ENCODE data around the gene SNAP47. TPM values are rescaled to one million over a fixed set of nuclear protein-coding genes. Genes with fewer than 3 reads are reported as not detected.

Gene SNAP47
- total RNA-seq, 2 experiments from 2014 or later: 25.3 to 25.5 TPM

DNA sequence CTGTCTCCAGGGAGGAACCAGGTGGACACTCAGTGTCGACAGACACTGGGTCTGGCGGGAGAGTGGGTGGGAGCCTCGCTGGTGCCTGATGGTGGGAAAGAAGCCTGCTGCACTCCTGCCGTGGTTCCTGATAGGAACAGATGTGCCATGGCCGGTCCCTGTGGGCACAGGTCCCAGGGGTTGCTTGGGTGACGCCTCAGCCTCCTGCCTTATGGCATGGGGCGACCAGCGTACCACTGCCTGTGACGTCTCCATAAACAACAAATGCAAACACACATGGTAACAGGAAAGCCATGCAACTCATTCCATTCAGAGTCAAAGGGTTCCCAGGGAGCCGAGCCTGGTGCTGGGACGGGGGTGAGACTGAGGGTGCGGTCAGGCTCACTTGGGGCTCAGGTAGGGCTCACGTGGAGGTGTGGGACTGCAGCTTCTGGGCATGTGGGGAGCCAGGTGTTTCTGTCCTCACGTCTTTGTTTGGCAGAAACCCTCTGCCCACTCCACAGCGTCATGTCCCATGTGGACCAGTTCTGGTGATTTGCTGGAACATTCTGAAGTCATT is 34.8 kb downstream of the SNAP47 start:
- ChIA-PET POLR2A (no interaction called here), CTCF (no interaction called here)
- peaks cover 15% of the 10 kb centered on the region for H3K36me3 Mint-ChIP-seq (ENCODE audit: low read depth)
- H3K9me3 Mint-ChIP-seq: no peaks in the 10 kb centered on the region
- H3K27me3 Mint-ChIP-seq: no peaks in the 10 kb centered on the region
- intact Hi-C loops (cut with micrococcal nuclease): loop anchor here (10.0 kb wide), 1 partner anchor 175 kb away; the partner anchor contains the start of gene WNT9A
- H3K4me1 Mint-ChIP-seq (ENCODE audit: low read depth): peaks cover 58% of the 10 kb centered on the region
- DNase-seq: no peak
- no peak overlapping the region for H3K27ac Mint-ChIP-seq
- ATAC-seq: no peak
- TF ChIP-seq, protein P1, sequence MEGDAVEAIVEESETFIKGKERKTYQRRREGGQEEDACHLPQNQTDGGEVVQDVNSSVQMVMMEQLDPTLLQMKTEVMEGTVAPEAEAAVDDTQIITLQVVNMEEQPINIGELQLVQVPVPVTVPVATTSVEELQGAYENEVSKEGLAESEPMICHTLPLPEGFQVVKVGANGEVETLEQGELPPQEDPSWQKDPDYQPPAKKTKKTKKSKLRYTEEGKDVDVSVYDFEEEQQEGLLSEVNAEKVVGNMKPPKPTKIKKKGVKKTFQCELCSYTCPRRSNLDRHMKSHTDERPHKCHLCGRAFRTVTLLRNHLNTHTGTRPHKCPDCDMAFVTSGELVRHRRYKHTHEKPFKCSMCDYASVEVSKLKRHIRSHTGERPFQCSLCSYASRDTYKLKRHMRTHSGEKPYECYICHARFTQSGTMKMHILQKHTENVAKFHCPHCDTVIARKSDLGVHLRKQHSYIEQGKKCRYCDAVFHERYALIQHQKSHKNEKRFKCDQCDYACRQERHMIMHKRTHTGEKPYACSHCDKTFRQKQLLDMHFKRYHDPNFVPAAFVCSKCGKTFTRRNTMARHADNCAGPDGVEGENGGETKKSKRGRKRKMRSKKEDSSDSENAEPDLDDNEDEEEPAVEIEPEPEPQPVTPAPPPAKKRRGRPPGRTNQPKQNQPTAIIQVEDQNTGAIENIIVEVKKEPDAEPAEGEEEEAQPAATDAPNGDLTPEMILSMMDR (IDR thresholded peaks at IDR 0.05): no peak
- H3K4me3 Mint-ChIP-seq: no peak overlapping the region

DNA sequence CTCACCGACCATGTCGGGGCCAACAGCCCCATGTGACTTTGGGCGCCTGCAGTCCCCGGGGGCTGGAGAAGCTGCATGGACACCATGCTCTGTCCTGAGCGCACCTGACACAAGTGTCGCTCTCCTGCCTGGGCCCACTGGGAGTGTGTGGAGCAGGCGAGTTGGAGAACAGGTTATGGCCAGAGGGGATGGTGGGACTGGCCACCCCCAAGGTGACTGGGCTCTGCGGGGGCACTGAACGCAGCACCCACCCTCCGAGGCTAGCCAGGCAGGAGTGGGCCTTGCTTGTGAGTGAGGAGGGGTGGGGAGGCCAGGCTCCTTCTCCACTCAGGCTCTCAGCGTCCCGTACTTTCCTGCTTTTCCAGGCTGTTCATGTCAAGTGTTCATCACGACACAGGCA is 35.6 kb downstream of the SNAP47 start:
- Mint-ChIP-seq H3K27me3 (no peaks in the 10 kb centered on the region), H3K27ac (no peak overlapping the region), H3K4me1 (ENCODE audit: low read depth) (peaks cover 50% of the 10 kb centered on the region), H3K36me3 (ENCODE audit: low read depth) (peaks cover 15% of the 10 kb centered on the region), H3K9me3 (no peaks in the 10 kb centered on the region), H3K4me3 (no peak overlapping the region)
- intact Hi-C loops (cut with micrococcal nuclease): no loop called here
- TF ChIP-seq, protein P1 (IDR thresholded peaks at IDR 0.05): no peak
- DNase-seq (no peak), ATAC-seq (no peak)
- ChIA-PET CTCF (no interaction called here), POLR2A (no interaction called here)

DNA sequence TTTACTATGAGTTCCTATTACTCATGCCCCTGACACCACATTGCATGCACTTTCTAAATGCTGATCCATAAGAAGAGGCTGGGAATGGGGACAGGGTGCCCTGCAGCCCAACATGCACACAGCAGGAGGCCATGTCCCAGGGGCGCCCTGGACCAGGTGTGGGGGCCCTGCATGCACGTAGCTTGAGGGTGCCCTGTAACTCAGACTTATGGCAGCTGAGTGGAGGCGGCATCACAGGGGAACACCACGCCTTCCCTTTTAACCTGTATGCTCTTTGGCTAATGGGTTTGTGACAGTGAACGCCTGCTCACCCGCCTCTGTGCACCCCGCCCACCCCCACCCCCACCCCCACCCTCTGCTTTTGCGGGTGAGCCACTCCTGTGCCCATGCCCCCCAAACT is 36.1 kb downstream of the SNAP47 start:
- intact Hi-C loops (cut with micrococcal nuclease): no loop called here
- DNase-seq: no peak
- no peak for ATAC-seq
- TF ChIP-seq, protein P1 (IDR thresholded peaks at IDR 0.05): no peak
- ChIA-PET CTCF (no interaction called here), POLR2A (no interaction called here)
- Mint-ChIP-seq H3K27ac (no peak overlapping the region), H3K4me1 (ENCODE audit: low read depth) (peaks cover 44% of the 10 kb centered on the region), H3K9me3 (no peaks in the 10 kb centered on the region), H3K36me3 (ENCODE audit: low read depth) (peaks cover 12% of the 10 kb centered on the region), H3K4me3 (no peak overlapping the region), H3K27me3 (no peaks in the 10 kb centered on the region)

DNA sequence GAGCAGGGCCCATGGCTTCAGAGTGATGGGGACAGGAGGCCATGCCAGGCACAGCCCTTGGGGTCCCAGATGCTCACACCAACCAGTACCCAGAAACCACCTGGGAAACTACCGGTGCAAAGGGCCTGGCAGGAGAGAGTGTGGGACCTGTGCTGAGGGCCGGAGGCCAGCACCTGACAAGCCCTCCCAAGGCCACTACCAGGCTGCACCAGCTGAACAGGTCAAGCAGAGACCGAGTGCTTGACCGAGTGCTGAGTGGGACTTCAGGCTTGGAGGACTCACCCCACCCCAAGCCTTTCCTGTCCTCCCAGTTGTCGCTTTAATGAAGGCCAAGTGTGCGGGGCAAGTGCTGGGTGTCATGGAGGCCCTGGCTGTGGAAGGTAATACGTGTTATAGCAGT is 36.5 kb downstream of the SNAP47 start:
- H3K27me3 Mint-ChIP-seq: no peaks in the 10 kb centered on the region
- DNase-seq (no peak), ATAC-seq (no peak)
- intact Hi-C loops (cut with micrococcal nuclease): no loop called here
- TF ChIP-seq, protein P1 (IDR thresholded peaks at IDR 0.05): no peak
- no peaks in the 10 kb centered on the region for H3K9me3 Mint-ChIP-seq
- peaks cover 12% of the 10 kb centered on the region for H3K36me3 Mint-ChIP-seq (ENCODE audit: low read depth)
- no peak overlapping the region for H3K4me3 Mint-ChIP-seq
- no peak overlapping the region for H3K27ac Mint-ChIP-seq
- POLR2A ChIA-PET: interaction anchor here (1.3 kb wide), 1 partner anchor 16 kb away, joined by 6 read pairs; no protein-coding TSS in a partner anchor
- peaks cover 40% of the 10 kb centered on the region for H3K4me1 Mint-ChIP-seq (ENCODE audit: low read depth)
- CTCF ChIA-PET: no interaction called here

DNA sequence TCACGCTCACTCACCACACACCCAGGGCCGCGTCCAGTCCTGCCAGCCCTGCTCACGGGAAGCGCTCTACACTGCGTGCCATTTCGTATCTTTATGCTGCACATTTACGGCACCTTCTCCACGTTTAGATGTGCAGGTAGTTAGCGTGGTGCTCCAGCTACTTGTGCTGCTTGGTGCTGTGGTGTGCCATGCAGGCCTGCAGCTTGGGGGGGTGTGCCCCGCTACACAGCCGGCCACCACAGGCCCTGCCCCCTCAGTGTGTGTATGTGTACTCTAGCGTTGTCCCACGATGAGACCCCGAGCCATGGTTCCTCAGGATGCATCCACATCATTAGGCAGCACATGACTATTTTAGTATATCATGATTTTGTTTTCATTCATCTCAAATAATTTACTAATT is 38.3 kb downstream of the SNAP47 start:
- peaks cover 4% of the 10 kb centered on the region for H3K36me3 Mint-ChIP-seq (ENCODE audit: low read depth)
- TF ChIP-seq, protein P1 (IDR thresholded peaks at IDR 0.05): no peak
- no peak overlapping the region for H3K27ac Mint-ChIP-seq
- no peak for ATAC-seq
- ChIA-PET CTCF (interaction anchor here (1.3 to 3.2 kb wide), 2 partner anchors 11 to 180 kb away, joined by 5 to 15 read pairs; no protein-coding TSS in a partner anchor), POLR2A (interaction anchor here (0.6 to 0.7 kb wide), 2 partner anchors 8 to 225 kb away, joined by 3 to 4 read pairs; no protein-coding TSS in a partner anchor)
- no peak overlapping the region for H3K4me3 Mint-ChIP-seq
- no peak for DNase-seq
- H3K4me1 Mint-ChIP-seq (ENCODE audit: low read depth): peaks cover 27% of the 10 kb centered on the region
- H3K9me3 Mint-ChIP-seq: no peaks in the 10 kb centered on the region
- intact Hi-C loops (cut with micrococcal nuclease): no loop called here
- H3K27me3 Mint-ChIP-seq: no peaks in the 10 kb centered on the region

Data from activated CD8-positive, alpha-beta T cell treated with anti-CD3 and anti-CD28 coated beads for 36 hours (primary cell).